Nasal cavity respiratory epithelium epithelial cell of viscerocranial mucosa (primary cell): ENCODE results near the gene SLC16A13. TPM values are rescaled to one million over a fixed set of nuclear protein-coding genes. Genes with fewer than 3 reads are reported as not detected.

Experiments used
- total RNA-seq: library from RNA; depleted of rRNA; stranded (reverse); fragments of >200 nt; gene quantifications from 2 replicates; pipeline ENCODE4 v1.2.3, GENCODE V29; 2014

SLC16A13 gene
- total RNA-seq, result 1.4 and 3.0 TPM in 2 replicates

GRCh38 chr17:7035591-7036368 is at the start of gene SLC16A13:
Gene SLC16A13 (plus strand): TSS chr17:7036015. CDS start chr17:7036383, 368 bp downstream.

GRCh38 chr17:6995500-6996255 is 40.1 kb upstream of the SLC16A13 start, which contains the start of gene ALOX12:
Gene ALOX12 (plus strand): TSS chr17:6996049. CDS start chr17:6996118, 69 bp downstream.

GRCh38 chr17:7022781-7023571 is 12.8 kb upstream of the SLC16A13 start, which contains the start of gene BCL6B:
Gene BCL6B (plus strand): TSS chr17:7023050. CDS start chr17:7023672, 622 bp downstream.

GRCh38 chr17:7043497-7044198 is 7.8 kb downstream of the SLC16A13 start, which contains the start of gene SLC16A11:
Gene SLC16A11 (minus strand): TSS chr17:7044092. CDS start chr17:7043513, 579 bp downstream.

GRCh38 chr17:7079581-7080455 is 44.0 kb downstream of the SLC16A13 start, which contains the start of gene CLEC10A:
Gene CLEC10A (minus strand): TSS chr17:7080251. CDS start chr17:7078812, 1,439 bp downstream.

Other genes starting within 250 kb of the SLC16A13 start
- gene TEKT1, start 204.3 kb upstream of the SLC16A13 start, total RNA-seq, result not detected in 2 replicates
- gene ALOX12, start 40.0 kb upstream of the SLC16A13 start, total RNA-seq, result under 0.01 and 0.14 TPM in 2 replicates
- gene RNASEK, start 23.4 kb upstream of the SLC16A13 start, total RNA-seq, result 15.7 and 46.3 TPM in 2 replicates
- gene BCL6B, start 13.0 kb upstream of the SLC16A13 start, total RNA-seq, result not detected in 2 replicates
- 0.07 TPM in 1 of 2 replicates, not detected in the other for gene SLC16A11, start 8.1 kb downstream of the SLC16A13 start, total RNA-seq
- not detected in 2 replicates for gene CLEC10A, start 44.2 kb downstream of the SLC16A13 start, total RNA-seq
- gene ASGR2, start 78.8 kb downstream of the SLC16A13 start, total RNA-seq, result not detected in 2 replicates
- gene ASGR1, start 143.4 kb downstream of the SLC16A13 start, total RNA-seq, result 0.07 TPM in 1 of 2 replicates, not detected in the other
- gene DLG4, start 183.8 kb downstream of the SLC16A13 start, total RNA-seq, result 1.0 and 9.3 TPM in 2 replicates
- 172 and 221 TPM in 2 replicates for gene ACADVL, start 183.9 kb downstream of the SLC16A13 start, total RNA-seq
- 62.4 and 66.6 TPM in 2 replicates for gene DVL2, start 198.5 kb downstream of the SLC16A13 start, total RNA-seq
- 27.0 and 32.2 TPM in 2 replicates for gene PHF23, start 203.4 kb downstream of the SLC16A13 start, total RNA-seq
- 57.8 and 81.4 TPM in 2 replicates for gene GABARAP, start 206.4 kb downstream of the SLC16A13 start, total RNA-seq
- 26.3 and 49.0 TPM in 2 replicates for gene CTDNEP1, start 215.7 kb downstream of the SLC16A13 start, total RNA-seq
- 11.0 and 16.7 TPM in 2 replicates for gene ELP5, start 216.2 kb downstream of the SLC16A13 start, total RNA-seq
- gene CLDN7, start 226.5 kb downstream of the SLC16A13 start, total RNA-seq, result 453 and 573 TPM in 2 replicates
- under 0.01 and 0.14 TPM in 2 replicates for gene SLC2A4, start 245.7 kb downstream of the SLC16A13 start, total RNA-seq